Hepatocyte (in vitro differentiated cells): ENCODE data around the gene BLOC1S3. TPM values are rescaled to one million over a fixed set of nuclear protein-coding genes. Genes with fewer than 3 reads are reported as not detected.

Source experiments
- DNase-seq: peaks from one replicate; pipeline ENCODE4 v3.0.0-alpha.2; 2016; ENCODE audit warnings: low spot score
- H2AFZ ChIP-seq: fragments of 200-600 bp; sonication (generic); 2 replicates; pipeline ENCODE4 v1.6.0; 2016; ENCODE audit warnings: antibody characterized with exemption, mild to moderate bottlenecking
- H3K27ac ChIP-seq: fragments of 200-600 bp; sonication (generic); 2 replicates; pipeline ENCODE4 v1.5.1; 2016; ENCODE audit warnings: mild to moderate bottlenecking
- H3K27me3 ChIP-seq: fragments of 200-600 bp; sonication (generic); 2 replicates; pipeline ENCODE4 v1.6.1; 2016
- H3K36me3 ChIP-seq: fragments of 200-600 bp; sonication (generic); replicated peaks from 2 replicates; pipeline ENCODE4 v1.5.1; 2016; ENCODE audit warnings: low read depth; ENCODE audit not compliant: insufficient read depth
- H3K4me1 ChIP-seq: fragments of 200-600 bp; sonication (generic); 2 replicates; pipeline ENCODE4 v1.5.1; 2016; ENCODE audit warnings: mild to moderate bottlenecking, moderate library complexity; ENCODE audit not compliant: insufficient read depth
- H3K4me2 ChIP-seq: fragments of 200-600 bp; sonication (generic); 2 replicates; pipeline ENCODE4 v1.6.0; 2016
- H3K4me3 ChIP-seq: fragments of 200-600 bp; sonication (generic); 2 replicates; pipeline ENCODE4 v1.5.1; 2016; ENCODE audit warnings: mild to moderate bottlenecking
- H3K79me2 ChIP-seq: fragments of 200-600 bp; sonication (generic); 2 replicates; pipeline ENCODE4 v1.6.0; 2017; ENCODE audit warnings: mild to moderate bottlenecking
- H3K9me2 ChIP-seq: fragments of 200-600 bp; sonication (generic); replicated peaks from 2 replicates; pipeline ENCODE4 v1.6.0; 2017; ENCODE audit warnings: mild to moderate bottlenecking; ENCODE audit not compliant: insufficient read depth
- H3K9me3 ChIP-seq: fragments of 200-600 bp; sonication (generic); 2 replicates; pipeline ENCODE4 v1.5.1; 2016; ENCODE audit warnings: low read depth, mild to moderate bottlenecking
- H4K20me1 ChIP-seq: fragments of 200-600 bp; sonication (generic); 2 replicates; pipeline ENCODE4 v1.6.0; 2016; ENCODE audit warnings: mild to moderate bottlenecking; ENCODE audit not compliant: insufficient read depth, poor library complexity, severe bottlenecking
- EZH2 ChIP-seq: fragments of 200-600 bp; sonication (generic); IDR thresholded peaks from 2 replicates; pipeline ENCODE4 v1.6.1; 2016; ENCODE audit warnings: antibody characterized with exemption, mild to moderate bottlenecking, borderline replicate concordance
- EZH2phosphoT487 ChIP-seq: fragments of 200-600 bp; sonication (generic); IDR thresholded peaks from one replicate; pipeline ENCODE4 v1.6.1; 2018; ENCODE audit warnings: antibody characterized with exemption, mild to moderate bottlenecking, low read depth, moderate library complexity; ENCODE audit not compliant: unreplicated experiment, severe bottlenecking
- WGBS: methylation state at CpG from one replicate; pipeline ENCODE4 v1.1.6; 2016; ENCODE audit warnings: low lambda C conversion rate; ENCODE audit errors: missing lambda C conversion rate; 5-methylcytosine and 5-hydroxymethylcytosine counted together
- polyA plus RNA-seq: library from polyadenylated mRNA; unstranded; fragments of >200 nt; fragmentation: Nextera tagmentation; extraction: Ambion mirVana; gene quantifications from 2 replicates; pipeline ENCODE4 v1.2.1, GENCODE V29; 2016
- total RNA-seq: library from RNA; depleted of rRNA; stranded (reverse); fragments of >200 nt; gene quantifications from 2 replicates; pipeline ENCODE4 v1.2.3, GENCODE V29; 2014
- TF ChIP-seq, protein P1 (sequence below): fragments of 200-600 bp; sonication (generic); IDR thresholded peaks from 2 replicates; pipeline ENCODE4 v1.5.1; 2016; ENCODE audit warnings: antibody characterized with exemption, mild to moderate bottlenecking; ENCODE audit not compliant: poor library complexity

The BLOC1S3 gene
- total and polyA plus RNA-seq, 2 experiments from 2014 or later = 8.4 to 17.1 TPM

GRCh38 chr19:45172611-45173208, 5.9 kb upstream of the BLOC1S3 start:
- Histone ChIP-seq H3K4me3 (no peak overlapping the region), H3K27ac (no peak overlapping the region), H3K36me3 (no peaks in the 10 kb centered on the region), H4K20me1 (no peaks in the 10 kb centered on the region), H3K4me1 (peaks cover 7% of the 10 kb centered on the region), H3K79me2 (peaks cover 13% of the 10 kb centered on the region), H2AFZ (no peak overlapping the region), H3K4me2 (no peak overlapping the region), H3K27me3 (no peaks in the 10 kb centered on the region), H3K9me2 (no peaks in the 10 kb centered on the region), H3K9me3 (no peaks in the 10 kb centered on the region)
- TF ChIP-seq EZH2 (no peak), EZH2phosphoT487 (no peak)
- TF ChIP-seq, protein P1, sequence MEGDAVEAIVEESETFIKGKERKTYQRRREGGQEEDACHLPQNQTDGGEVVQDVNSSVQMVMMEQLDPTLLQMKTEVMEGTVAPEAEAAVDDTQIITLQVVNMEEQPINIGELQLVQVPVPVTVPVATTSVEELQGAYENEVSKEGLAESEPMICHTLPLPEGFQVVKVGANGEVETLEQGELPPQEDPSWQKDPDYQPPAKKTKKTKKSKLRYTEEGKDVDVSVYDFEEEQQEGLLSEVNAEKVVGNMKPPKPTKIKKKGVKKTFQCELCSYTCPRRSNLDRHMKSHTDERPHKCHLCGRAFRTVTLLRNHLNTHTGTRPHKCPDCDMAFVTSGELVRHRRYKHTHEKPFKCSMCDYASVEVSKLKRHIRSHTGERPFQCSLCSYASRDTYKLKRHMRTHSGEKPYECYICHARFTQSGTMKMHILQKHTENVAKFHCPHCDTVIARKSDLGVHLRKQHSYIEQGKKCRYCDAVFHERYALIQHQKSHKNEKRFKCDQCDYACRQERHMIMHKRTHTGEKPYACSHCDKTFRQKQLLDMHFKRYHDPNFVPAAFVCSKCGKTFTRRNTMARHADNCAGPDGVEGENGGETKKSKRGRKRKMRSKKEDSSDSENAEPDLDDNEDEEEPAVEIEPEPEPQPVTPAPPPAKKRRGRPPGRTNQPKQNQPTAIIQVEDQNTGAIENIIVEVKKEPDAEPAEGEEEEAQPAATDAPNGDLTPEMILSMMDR = no peak
- no peak for DNase-seq
- WGBS = 93% methylated on average over 17 of the region's 18 CpGs

DNA sequence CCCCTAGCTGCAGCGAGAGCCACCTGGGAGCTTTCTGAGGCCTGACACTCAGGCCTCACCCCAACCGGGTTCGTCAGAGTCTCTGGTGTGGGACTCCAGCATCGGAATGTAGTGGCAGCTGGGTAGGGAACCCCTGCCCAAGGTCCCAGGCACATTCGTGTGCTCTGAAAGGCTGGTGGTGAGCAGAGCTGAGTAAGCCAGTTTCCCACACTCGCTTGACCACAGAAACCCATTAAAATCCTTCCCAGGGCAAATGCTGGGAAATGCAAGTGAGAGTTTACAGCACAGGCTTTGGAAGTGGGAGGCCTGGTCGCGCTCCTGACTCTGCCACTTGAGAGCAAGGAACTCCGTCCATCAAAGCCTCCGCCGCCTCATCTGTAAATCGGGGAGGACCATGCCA, 4.8 kb upstream of the BLOC1S3 start:
- Histone ChIP-seq H3K4me2 (no peak overlapping the region), H3K79me2 (peaks cover 13% of the 10 kb centered on the region), H3K9me2 (no peaks in the 10 kb centered on the region), H2AFZ (no peak overlapping the region), H3K9me3 (no peaks in the 10 kb centered on the region), H3K27ac (no peak overlapping the region), H4K20me1 (no peaks in the 10 kb centered on the region), H3K27me3 (no peaks in the 10 kb centered on the region), H3K4me3 (no peak overlapping the region), H3K4me1 (peaks cover 7% of the 10 kb centered on the region), H3K36me3 (no peaks in the 10 kb centered on the region)
- DNase-seq = no peak
- TF ChIP-seq, protein P1 = no peak
- TF ChIP-seq EZH2phosphoT487 (no peak), EZH2 (no peak)
- 87% methylated on average over 12 of the region's 12 CpGs for WGBS

DNA sequence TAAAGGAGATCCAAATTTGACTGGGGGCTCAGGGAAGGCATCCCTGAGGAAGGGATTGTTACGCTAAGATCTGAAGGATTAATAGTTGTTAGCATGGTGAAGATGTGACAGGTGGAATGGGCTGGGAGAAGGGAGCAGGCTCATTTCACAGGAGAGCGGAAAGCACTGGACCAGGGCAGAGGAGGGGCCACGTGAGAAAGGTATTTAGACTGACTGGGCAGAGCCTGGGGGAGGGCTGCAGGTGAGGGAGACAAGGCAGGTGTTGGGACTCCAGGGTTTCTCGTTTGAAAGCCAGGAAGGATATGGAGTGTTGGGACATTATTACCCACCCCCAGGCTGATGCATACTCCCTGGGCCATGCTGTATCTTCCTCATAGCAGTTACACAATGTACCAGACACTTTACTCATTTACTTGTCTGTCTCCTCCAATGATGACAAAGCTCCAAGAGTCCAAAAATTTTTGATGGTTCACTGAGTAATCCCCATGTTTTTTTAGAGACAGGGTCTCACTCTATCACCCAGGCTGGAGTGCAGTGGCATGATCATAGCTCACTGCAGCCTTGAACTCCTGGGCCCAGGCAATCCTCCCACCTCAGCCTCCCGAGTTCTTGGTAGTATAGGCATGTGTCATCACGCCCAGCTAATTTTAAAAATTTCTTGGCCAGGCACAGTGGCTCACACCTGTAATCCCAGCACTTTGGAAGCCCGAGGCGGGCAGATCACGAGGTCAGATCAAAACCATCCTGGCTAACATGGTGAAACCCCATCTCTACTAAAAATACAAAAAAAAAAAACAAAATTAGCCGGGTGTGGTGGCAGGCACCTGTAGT, 2.9 kb upstream of the BLOC1S3 start:
- no peaks in the 10 kb centered on the region for H4K20me1 ChIP-seq
- no peak overlapping the region for H3K4me3 ChIP-seq
- no peak overlapping the region for H3K4me2 ChIP-seq
- H3K9me2 ChIP-seq = no peaks in the 10 kb centered on the region
- no peak for DNase-seq
- no peaks in the 10 kb centered on the region for H3K27me3 ChIP-seq
- 89% methylated on average over 10 of the region's 10 CpGs for WGBS
- no peak overlapping the region for H3K27ac ChIP-seq
- no peak overlapping the region for H2AFZ ChIP-seq
- peaks cover 10% of the 10 kb centered on the region for H3K4me1 ChIP-seq
- TF ChIP-seq EZH2 (no peak), EZH2phosphoT487 (no peak)
- TF ChIP-seq, protein P1 = no peak
- H3K36me3 ChIP-seq = no peaks in the 10 kb centered on the region
- H3K9me3 ChIP-seq = no peaks in the 10 kb centered on the region
- peaks cover 25% of the 10 kb centered on the region for H3K79me2 ChIP-seq
